Ovary (tissue), 3 donors: Measurements from ENCODE around the gene AKAP9.

Experiments used
- CTCF ChIP-seq, 3 donors: fragments of 450-650 bp in 2 of 3; fragments of 200-600 bp in 1 of 3; IDR thresholded peaks; one replicate each; pipeline versions ENCODE4 v1.5.1 to v1.8.0; 2016 to 2022; ENCODE audit warnings: antibody characterized with exemption in 3 of 3, mild to moderate bottlenecking in 1 of 3
- POLR2A ChIP-seq: fragments of 450-650 bp; IDR thresholded peaks from one replicate; pipeline ENCODE4 v1.6.1; 2017; ENCODE audit warnings: antibody characterized with exemption, mild to moderate bottlenecking, moderate library complexity
- donor health status: DM: no; HTN: no; CAD: no.

DNA sequence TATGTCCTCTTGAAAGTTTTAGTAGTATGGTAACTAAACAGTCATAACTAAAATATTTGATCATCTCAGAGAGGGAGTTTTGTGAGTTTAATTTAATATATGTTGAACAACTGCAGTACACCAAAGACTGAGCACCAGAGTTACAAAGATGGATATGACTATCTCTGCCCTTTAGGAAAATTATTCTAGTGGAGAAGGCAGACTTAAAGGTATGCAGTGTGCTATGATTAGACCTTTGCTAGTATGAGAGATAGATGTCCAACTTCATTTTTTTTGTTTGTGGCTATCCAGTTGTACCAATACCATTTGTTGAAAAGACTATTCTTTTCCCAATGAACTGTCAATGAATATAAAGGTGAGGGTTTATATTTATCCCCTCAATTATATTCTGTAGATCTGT lies 33.4 kb downstream of the AKAP9 start:
- no peak for TF ChIP-seq CTCF (IDR thresholded peaks at IDR 0.05)
- TF ChIP-seq POLR2A, result no peak
